ENCODE results near the gene CAPN7.

GRCh38 chr3:15171096-15171495, 35.0 kb upstream of the CAPN7 start:
- TF ChIP-seq POLR2AphosphoS5 (IDR thresholded peaks at IDR 0.05; ENCODE audit: low read depth, low read length) (no peak), POLR2A (IDR thresholded peaks at IDR 0.05; ENCODE audit: low read depth, low read length) (no peak), TAF1 (IDR thresholded peaks at IDR 0.05; ENCODE audit: borderline replicate concordance, low read depth, low read length) (no peak)
